Measurements from ENCODE around the gene VAC14.

The VAC14 gene

GRCh38 chr16:70703041-70703834, 97.7 kb downstream of the VAC14 start:
- DNase-seq: no peak

DNA sequence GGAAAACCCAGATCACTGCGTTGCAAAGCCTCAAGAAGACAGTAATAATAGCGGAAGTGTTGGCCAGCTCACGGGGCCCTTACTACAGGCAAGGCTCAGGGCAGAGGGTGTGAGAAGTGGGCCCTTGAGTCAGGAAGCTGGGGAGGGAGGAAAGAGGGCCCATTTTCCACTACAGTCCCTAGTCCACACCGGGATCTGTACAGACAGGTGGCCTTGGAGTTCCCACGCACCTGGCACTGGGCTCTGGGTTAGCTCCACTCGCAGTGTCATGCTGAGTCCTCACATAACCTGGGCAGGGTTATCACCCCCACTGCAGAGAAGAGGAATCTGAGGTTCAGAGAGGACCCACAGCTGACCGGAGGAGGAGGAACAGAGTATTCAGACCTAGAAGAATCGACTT, 98.3 kb downstream of the VAC14 start:
- no peak for DNase-seq

- no peak for DNase-seq
These were observed 99.0 kb downstream of the VAC14 start for GRCh38 chr16:70701998-70702397.

GRCh38 chr16:70701596-70701995, 99.4 kb downstream of the VAC14 start:
- no peak for DNase-seq

- no peak for DNase-seq
These were observed 99.9 kb downstream of the VAC14 start for GRCh38 chr16:70701036-70701435.

GRCh38 chr16:70700101-70701020, 100.6 kb downstream of the VAC14 start:
- DNase-seq: no peak

DNA sequence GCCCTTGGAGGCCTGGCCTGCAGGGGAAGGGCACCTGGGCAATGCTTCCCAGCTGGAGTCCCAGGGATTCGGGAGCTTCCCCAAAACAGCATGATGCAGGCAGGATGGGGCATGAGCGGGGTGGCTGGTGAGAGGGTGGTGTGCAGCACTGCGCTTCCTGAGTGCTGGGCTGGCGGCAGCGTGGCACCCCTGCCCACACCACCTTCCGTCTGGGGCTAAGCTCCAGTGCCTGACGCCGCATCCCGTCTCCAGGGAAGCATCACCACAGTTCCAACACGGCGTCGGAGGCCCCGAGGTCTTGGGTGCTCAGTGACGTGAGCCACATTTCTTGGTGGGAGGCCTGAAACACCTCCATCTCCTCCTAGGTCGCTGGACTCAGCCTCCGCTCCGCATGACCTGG, 101.3 kb downstream of the VAC14 start:
- DNase-seq: no peak

- DNase-seq: no peak
These were observed 102.1 kb downstream of the VAC14 start for GRCh38 chr16:70698901-70699300.

- DNase-seq: no peak
These were observed 103.3 kb downstream of the VAC14 start for GRCh38 chr16:70697594-70698170.

GRCh38 chr16:70696952-70697593, 103.9 kb downstream of the VAC14 start:
- no peak for DNase-seq

DNA sequence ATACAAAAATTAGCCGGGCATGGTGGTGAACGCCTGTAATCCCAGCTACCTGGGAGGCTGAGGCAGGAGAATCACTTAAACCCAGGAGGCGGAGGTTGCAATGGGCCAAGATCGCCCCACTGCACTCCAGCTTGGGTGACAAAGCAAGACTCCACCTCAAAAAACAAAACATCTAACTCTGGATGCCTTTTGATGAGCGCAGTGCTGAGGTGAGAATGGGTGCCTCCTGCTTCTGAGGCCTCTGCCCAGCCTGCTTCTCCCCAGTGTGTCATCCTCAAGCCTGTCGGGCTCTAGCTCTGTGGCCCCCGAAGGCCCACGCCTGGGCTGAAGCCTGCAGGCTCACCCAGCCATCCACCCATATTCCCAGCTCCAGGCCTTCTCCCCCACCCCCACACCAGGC, 104.6 kb downstream of the VAC14 start:
- DNase-seq: no peak

DNA sequence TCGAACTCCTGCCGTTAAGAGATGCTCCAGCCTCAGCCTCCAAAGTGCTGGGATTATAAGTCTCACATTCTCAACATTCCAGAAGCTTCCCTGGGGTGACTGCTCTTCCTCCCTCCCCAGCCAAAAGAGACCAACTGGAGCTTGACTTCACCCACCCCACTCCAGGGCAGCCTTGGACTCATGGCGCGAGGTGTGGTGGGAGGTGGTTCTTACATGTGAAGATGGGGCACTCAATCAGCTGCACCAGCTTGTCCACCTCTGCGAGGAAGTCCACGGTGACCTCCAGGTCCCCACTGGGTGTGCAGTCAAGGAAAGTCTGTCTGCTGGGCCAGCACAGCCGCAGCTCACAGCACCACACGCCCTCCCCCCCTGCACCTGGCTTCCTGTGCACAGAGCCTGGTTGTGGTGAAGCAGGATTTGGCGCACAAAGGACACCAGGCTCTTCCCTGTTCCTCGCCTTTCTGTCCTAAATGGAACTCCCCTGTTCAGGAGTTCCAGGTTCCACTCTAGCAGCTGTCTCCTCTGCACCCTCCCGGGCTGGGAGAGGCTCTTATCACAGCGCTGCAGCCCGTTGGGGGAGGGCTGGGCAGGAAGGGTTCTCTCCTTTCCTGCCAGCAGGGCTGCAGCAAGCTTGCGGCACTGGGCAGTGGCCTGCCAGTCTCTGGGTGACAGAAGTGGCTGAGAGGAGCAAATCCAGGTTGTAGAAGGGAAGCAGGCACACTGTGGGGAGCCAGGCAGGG, 105.5 kb downstream of the VAC14 start:
- no peak for DNase-seq

- DNase-seq: no peak
These were observed 106.1 kb downstream of the VAC14 start for GRCh38 chr16:70694868-70695218.

DNA sequence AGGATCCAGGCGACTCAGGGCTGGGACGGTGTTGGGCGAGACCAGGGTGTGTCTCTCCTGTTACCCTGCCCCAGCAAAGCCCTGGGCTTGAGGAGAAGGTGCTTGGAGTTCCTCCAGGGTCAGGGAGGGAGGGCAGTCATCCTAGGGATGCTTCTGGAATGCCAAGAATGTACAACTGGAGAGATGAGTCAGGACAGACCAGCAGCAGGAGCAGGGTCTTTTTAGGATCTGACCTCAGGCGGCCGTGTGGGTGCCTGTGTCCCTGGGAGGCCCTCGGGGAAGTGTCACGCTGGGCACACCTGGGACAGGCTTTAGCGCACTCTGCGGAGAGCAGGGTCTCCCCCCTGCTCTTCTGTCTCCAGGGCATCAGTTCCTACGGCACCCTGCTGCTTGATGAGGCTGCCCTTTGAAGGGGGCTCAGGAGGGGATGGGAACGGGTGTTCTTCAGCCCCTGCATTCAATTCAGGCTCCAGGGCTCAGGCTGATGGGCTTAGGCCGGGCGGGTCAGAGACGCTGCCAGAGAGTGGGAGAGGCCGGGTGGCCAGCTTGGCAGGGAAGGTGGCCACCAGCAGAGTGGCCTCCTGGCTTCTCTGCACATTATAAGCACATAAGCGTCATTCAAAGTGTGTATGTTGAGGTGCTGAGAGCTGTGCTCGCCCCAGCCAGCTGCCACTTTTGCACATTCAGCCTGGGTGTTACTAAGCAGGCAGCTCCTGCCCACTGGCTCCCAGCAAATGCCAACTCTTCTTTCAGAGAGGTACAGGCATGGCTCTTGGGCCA, 106.7 kb downstream of the VAC14 start:
- DNase-seq: no peak

DNA sequence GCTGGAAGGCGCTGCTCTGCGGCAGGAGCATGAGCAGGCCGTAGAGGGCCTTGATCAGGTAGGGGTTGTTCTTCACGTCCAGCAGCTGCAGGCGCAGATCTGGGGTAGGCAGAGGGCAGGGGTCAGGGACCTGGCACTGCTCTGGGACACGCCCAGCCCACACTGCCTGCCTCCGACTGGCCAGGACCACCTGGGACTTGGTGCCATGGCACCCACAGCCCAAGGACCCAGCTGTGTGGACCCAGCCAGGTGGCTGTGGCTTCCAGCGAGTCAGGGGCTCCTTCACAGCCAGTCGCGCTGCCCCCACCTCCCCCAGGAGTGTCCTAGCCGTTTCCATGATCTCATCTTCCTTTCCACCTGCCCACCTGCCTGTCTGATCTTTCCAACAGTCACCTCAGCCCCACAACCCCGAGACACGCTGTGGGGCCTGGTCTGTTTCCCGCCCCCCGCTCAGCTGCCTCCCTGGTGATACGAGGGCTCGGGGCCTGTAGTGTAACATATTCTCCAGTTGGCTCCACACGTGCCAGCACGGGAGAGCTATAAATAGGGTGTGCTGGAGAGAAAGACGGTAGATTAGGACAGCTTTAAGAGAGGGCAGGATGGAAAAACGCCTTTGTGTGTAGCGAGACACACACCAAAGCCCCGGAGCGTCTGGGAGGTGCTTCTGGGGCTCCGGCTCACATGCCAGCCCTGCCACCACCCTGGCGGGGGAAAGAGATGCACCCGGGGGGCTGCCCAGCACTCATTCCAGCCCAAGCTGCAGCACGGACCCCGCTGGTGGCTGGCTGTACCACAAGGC, 107.9 kb downstream of the VAC14 start:
- no peak for DNase-seq

- no peak for DNase-seq
These were observed 108.7 kb downstream of the VAC14 start for GRCh38 chr16:70692130-70692872.

GRCh38 chr16:70691223-70692129, 109.5 kb downstream of the VAC14 start:
- DNase-seq: no peak

DNA sequence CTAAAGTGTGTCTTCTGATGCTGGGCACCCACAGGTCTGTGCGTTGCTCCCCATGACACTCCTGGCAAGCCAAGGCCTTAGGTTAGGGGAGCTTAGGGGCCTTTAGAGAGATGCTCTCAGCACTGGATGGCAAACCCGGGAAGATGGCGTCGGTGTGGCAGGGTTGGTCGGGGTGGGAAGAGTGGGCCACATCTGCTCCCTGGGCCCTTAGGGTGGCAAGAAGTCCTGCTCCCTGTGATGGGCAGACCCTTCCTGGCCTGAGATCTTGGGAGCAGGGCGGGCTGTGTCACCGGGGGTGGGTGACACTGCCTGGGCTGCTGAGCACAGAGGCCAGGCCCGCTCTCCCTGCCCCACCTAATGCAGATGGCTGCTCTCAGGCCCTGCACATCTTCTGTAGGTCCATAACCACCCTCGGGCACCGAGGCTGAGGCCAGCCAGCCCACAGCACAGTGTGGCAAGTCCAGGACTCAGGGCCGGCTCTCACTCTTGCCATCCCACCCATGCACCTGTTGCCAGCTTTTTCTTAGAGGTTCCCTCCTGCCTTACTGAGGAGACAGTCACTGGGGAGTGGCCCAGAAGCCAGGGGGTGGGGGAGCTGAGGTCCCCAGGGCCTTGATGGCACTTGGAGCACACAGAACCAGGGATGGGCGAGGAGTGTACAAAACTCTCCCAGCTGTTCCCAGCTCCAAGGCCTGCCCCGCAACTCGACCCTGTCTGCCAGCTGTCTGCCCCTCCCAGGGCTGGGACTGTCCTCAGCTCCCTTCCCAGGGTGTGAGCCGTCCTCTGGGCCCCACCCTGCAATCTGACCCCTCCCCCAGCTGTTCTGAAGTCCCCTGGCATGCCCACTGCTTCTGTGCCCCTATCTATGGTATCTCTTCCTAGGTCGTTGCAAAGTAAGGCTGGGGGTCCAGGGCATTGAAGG, 110.7 kb downstream of the VAC14 start:
- DNase-seq: no peak

Measured in suppressor macrophage treated with lipopolysaccharide for 4 hours (primary cell).